ENCODE results near the gene EXOC1. TPM values are rescaled to one million over a fixed set of nuclear protein-coding genes. Genes with fewer than 3 reads are reported as not detected.
A peak's percentile ranks its signal among the peaks of the same experiment; 100 is the strongest.

EXOC1 gene
- total and polyA plus RNA-seq, 9 of the 15 experiments (the other 6 are each of a cell fraction or from before 2014, with no cell fraction given) = 16.0 to 45.5 (median 26.2) TPM

GRCh38 chr4:55947912-55948725 lies 94.7 kb downstream of the EXOC1 start (continued):
- TF ChIP-seq ZBTB33 (CRISPR knock-in tag; IDR thresholded peaks at IDR 0.05) (no peak), GTF2E2 (tag; IDR thresholded peaks at IDR 0.05) (peak; percentile 65), ZNF512 (tag; IDR thresholded peaks at IDR 0.05) (no peak)

Measured in K562 (cell line).